Effector CD4-positive, alpha-beta T cell (primary cell): ENCODE measurements around the gene FRMD5.

Source experiments
- DNase-seq: peaks from one replicate; pipeline ENCODE4 v3.0.0-alpha.2; 2020

The FRMD5 gene

GRCh38 chr15:44159492-44159891 is 35.6 kb downstream of the FRMD5 start:
- no peak for DNase-seq

DNA sequence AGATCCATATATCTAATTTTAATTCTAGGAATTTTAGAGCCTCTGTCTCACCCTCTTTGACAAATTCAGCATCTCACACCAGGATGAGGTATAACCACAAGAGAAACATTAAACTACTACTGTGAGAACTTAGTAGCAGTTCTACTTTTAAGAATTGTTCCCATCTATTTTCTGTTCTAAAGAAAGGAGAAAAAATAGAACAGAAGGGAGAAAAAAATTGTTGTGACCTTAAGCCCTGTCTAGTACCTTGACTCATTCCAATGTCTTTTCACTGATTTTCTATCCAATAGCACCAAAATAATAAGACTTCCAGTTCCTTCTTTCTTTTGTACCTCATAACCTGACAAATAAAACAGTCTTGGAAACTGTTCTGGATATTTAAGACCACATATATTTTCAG is 37.0 kb downstream of the FRMD5 start:
- DNase-seq, result no peak

DNA sequence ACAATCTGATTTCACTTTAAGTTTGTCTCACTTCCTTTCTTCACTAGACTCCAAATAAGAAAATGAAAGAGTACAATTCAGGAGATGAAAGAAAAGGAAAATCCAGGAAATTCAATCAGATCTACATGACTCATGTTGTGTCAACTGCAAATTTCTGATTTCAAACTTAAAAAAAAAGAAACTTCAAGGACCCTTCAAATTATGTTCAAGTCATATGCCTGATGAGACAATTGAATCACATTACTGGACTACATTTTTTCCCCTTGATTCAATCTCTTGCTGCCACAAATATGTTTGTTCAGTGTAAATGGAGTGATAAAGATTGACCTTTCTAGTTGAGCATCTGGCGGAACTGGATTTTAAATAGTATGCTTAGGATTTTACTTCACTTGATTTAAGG is 37.4 kb downstream of the FRMD5 start:
- DNase-seq, result no peak

- DNase-seq, result no peak
Observed at GRCh38 chr15:44153352-44153751, 41.7 kb downstream of the FRMD5 start.

GRCh38 chr15:44149224-44149623 is 45.8 kb downstream of the FRMD5 start:
- no peak for DNase-seq

DNA sequence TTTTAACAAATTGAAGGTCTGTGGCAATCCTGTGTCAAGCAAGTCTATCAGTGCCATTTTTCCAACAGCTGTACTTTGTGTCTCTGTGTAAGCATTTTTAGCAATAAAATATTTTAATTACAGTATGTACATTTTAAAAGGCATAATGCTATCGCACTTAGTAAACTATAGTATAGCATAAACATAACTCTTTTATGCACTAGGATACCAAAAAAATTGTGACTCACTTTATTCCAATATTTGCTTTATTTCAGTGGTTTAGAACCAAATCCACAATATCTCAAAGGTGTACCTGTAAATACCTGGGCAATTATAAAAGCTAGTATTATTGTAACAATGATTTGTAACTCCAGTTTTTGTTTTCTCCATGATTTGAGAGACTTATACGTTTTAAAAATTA is 46.5 kb downstream of the FRMD5 start:
- no peak for DNase-seq

GRCh38 chr15:44147636-44148035 is 47.4 kb downstream of the FRMD5 start:
- no peak for DNase-seq

DNA sequence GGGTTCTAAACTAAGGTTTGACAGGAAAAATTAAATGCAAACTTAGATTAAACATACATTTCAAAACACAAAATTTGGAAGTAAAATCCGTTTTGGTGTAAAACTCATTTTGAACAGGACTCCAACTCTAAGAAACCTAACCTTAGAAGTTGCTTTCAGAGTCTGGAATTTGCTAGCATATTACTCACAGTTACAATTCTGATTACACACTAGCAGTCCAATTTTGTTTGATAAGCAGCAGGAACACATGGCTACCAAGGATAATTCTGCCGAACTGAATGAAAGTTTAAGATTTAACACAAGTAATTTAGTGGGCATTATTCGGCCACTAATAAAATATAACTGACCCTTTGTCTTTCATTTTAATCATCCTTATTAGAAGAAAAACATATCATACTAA is 49.6 kb downstream of the FRMD5 start:
- DNase-seq, result no peak

DNA sequence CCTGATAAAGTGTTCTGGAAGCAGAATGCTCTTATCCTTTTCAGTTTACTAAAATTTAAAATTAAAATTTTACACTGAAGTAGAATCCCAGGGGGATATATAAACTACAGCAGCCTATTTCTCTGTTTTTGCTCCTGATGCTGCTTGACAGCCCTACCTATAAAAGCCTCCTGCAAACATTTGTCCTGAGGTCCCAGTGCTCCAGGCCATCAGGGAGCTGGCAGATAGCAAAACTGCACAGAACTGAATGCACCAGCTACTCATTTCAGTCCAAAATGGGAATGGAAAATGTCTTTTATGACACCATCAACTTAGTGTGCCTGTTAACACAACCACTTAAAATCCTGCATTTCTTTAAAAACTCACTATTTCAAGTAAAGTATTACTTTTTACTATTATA is 50.1 kb downstream of the FRMD5 start:
- no peak for DNase-seq

DNA sequence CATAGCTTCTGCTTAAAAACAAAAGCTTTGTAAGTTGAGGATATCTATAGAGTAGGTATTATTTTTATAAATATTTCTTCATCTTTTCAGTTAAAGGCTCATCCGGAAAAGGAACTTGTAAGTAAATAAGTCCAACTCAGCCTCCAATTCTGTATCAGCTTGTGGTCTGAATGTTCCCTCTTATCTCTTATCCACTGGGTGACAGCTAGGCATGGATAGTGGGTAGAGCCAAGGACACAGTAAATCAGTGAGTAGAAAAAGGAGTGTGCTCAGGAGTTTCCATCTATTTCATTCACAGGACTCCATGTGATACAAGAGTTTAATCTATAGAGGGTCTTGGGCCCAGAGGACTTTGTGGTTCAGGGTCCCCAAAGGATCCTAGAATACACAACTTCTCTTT is 50.9 kb downstream of the FRMD5 start:
- DNase-seq, result no peak

DNA sequence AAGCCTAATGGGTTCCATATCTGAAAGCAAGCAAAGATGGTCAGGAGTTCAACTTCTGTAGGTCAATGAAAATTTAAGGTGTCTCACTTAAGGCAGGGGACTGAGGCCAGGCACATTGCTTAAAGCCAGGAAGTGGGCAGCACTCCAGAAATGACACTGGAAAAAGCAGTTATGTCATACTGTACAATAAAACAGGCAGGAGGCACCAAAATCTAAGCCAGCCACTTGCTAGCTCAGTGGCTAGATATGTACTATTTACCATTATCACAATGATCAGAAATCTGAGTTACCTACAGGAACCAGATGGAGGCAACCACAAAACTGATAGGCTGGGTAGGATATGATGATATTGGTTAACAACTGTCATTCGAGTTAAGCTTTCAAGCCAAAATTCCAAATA is 57.3 kb downstream of the FRMD5 start:
- DNase-seq, result no peak

- DNase-seq, result no peak
Observed at GRCh38 chr15:44136991-44137477, 58.0 kb downstream of the FRMD5 start.

DNA sequence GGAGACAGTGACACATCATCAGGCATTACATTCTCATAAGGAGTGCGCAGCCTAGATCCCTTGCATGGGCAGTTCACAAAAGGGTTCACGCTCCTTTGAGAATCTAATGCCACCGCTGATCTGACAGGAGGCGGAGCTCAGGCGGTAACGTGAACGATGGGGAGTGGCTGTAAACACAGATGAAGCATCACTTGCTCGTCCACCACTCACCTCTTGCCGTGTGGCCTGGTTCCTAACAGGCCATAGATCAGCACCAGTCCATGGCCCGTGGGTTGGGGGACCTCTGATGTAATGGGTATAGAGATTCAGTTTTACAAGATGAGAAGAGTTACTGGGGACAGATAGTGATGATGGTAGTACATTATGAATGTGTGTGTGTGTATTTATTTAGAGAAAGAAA is 63.0 kb downstream of the FRMD5 start:
- DNase-seq, result no peak

DNA sequence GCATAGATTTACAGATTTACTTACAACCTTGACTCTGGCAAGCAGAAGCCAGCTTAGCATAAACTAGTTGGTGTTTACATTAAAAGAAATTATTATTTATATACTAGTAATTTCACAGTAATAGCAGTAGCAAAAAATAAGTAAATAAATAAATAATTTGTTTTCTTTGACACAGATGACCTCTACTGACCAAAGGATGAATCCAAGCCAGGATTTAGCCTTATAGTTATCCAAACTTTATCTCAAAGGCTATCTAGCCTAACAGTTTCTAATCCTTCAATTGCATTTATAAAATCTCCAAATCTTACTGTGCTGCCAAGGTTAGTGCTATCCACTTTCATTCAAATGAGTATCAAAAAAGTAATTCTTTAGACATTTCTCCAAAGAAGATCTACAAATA is 64.3 kb downstream of the FRMD5 start:
- no peak for DNase-seq

- no peak for DNase-seq
Observed at GRCh38 chr15:44129911-44130310, 65.2 kb downstream of the FRMD5 start.

- DNase-seq, result no peak
Observed at GRCh38 chr15:44128443-44128842, 66.6 kb downstream of the FRMD5 start.

DNA sequence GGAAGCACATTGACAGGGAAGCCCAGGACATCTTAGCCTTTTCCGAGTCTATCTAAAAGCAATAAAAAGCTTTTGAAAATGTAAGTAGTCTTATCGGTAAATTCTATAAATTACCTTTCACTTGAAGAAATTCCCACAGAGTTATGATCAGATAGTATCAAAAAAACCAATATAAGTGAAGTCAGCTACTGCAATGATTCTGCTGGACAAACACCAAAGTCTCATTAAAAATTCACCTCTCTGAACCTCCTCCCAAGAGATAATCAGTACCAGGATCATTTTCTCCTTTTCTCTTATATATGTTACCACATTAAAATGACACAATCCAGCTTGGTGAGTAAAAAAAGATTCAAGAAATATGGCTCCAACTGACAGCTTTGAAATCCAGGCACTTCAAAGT is 69.2 kb downstream of the FRMD5 start:
- DNase-seq, result no peak

DNA sequence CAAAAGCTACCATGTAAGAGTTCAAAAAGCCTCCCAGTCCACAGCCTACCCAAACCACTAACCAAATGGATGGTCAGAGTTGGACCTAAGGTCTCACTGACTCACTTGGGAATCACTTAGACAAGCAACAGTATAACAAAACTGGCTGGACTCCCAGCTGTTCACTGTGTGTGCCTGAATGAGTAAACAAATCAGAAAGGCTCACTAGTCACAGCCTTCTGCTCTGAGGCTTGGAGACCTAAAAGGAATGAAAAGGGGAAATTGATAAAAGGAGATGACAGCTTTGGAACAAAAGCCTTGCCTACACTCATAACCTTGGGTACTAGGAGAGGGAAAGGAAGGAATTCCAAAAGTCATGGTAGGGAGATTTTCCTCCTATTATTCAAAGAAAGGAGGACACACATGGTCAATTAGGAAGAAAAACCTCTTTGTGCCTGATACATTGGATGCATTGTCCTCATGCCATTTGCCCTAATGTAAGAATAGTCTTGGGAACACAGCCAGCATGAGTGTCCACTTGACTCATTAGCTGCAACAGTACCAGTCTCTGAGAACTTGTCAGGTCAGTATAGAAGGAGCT is 92.3 kb downstream of the FRMD5 start:
- DNase-seq, result no peak

DNA sequence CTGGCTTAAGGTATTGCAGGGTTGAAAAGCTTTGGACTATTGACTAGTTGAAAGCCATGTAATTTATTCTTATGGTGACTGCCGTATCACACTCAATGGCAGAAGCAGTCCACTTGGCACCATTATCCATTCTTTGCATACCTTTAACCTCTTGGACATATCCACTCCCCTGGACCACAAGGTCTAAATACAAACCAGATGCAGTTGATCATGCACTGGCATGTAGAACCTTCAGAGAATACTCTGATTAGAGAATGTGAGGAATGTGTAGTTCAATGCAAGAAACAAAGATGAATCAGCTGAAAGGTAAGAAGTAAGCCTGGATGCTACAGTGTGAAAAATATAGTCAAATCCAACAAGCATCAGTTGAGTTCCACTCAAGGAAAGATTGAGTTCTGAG is 93.1 kb downstream of the FRMD5 start:
- DNase-seq, result no peak

DNA sequence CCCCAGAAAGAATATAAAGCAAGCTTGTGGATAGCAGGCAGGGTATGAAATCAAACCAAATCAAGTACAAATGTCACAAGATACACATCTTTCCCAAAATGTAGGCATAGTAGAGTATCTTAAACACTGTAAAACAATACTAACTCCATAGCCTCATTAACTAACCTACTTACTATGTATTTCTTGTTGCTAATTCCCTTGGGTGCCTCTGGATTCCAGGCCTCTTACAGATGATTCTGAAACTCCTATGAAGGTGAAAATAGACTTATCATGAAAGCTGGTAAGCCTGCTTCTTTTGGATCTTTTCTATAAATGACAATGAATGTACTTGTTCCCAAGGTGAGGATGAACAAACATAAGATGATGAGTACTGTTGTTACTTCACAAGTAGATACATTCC is 93.8 kb downstream of the FRMD5 start:
- no peak for DNase-seq

DNA sequence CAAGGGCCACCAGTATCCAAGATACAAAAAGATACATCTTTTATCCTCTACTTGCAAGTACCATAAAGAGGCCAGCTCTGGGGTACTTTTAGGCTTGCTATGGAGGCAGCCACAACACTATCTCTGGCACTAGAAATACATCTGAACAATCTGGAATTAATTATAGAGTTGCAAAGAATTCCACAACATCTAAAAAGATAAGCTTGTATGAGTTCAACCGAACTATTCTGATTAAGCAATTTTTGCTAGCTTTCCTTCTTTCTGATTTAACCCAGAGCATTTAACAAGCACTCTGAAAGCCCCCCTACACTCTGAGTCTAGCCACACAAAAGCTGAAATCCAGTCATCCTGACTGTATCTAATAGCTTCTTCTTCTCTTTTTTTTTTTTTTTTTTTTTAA is 95.4 kb downstream of the FRMD5 start:
- DNase-seq, result no peak

- DNase-seq, result no peak
Observed at GRCh38 chr15:44097552-44097951, 97.5 kb downstream of the FRMD5 start.

DNA sequence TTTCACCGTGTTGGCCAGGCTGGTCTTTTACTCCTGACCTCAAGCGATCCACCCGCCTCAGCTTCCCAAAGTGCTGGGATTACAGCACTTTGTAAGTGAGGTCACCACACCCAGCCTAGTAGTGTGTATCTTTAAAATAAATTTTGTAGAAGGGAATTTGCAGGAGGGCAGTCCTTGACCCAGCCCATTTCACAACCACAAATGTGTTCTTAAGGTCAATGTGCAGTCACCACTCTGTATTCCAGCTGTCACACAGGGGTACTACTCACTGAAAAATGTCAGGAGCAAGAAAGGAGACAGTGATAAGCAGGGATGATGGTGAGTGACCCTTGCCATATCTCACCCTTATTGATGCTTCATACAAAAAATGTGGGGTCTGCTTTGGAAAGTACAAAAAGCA is 98.5 kb downstream of the FRMD5 start:
- DNase-seq, result no peak

DNA sequence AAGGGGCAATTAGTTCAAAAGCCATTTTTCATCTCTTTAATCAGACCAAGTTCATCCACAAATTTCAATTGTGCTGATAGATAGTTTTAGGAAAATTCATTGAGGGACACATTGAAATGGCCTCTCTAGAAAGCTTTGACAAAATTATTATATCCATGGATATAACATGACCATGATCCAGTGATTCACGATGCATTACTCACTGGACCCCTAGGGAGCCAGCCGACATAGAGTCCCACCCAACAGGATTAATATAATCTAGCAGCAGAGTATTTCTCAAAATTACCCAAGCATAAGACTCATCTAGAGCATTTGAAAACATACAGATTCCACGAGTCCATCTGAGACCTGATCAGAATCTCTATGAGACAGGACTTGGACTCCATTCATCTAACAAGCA is 100.3 kb downstream of the FRMD5 start:
- DNase-seq, result no peak

GRCh38 chr15:44093836-44094235 is 101.2 kb downstream of the FRMD5 start:
- no peak for DNase-seq

- DNase-seq, result no peak
Observed at GRCh38 chr15:44092221-44092620, 102.8 kb downstream of the FRMD5 start.
